Panc1 (cell line): ENCODE results near the gene UBE3B. TPM values are rescaled to one million over a fixed set of nuclear protein-coding genes. Genes with fewer than 3 reads are reported as not detected.

ENCODE experiments used
- ATAC-seq: fragments of 200-7000 bp; cut with Tn5 transposase; 2 replicates; pipeline ENCODE4 v1.9.1; 2020; ENCODE audit warnings: mild to moderate bottlenecking, moderate library complexity
- BruUV-seq: library from RNA; stranded (reverse); fragments of 400-500 nt; replicated peaks from 2 replicates; lab custom pipeline; 2021; lab: Mats Ljungman, UMichigan
- CTCF ChIA-PET: fragments of 300-600 bp; sonication (Branson Sonifier 250); formaldehyde crosslinking; loops from one replicate; lab custom pipeline; 2022; ENCODE audit warnings: antibody characterized with exemption; lab: Charles Lee
- POLR2A ChIA-PET: fragments of 300-600 bp; sonication (Branson Sonifier 250); formaldehyde crosslinking; loops from one replicate; lab custom pipeline; 2022; ENCODE audit warnings: antibody characterized with exemption; lab: Charles Lee
- DNase-seq: peaks from one replicate; pipeline ENCODE4 v3.0.0-alpha.2; 2010; ENCODE audit warnings: low read depth, low spot score
- H3K27ac ChIP-seq: 2 replicates; pipeline ENCODE4 v1.5.1; 2011; ENCODE audit warnings: mild to moderate bottlenecking, low read length, inconsistent platforms
- H3K27me3 ChIP-seq: fragments of 200-500 bp; sonication (Bioruptor generic); 2 replicates; pipeline ENCODE4 v1.6.0; 2014; ENCODE audit warnings: low read length, inconsistent platforms; ENCODE audit not compliant: control insufficient read depth, insufficient read depth
- H3K36me3 ChIP-seq: fragments of 200-500 bp; sonication (Bioruptor generic); 2 replicates; pipeline ENCODE4 v1.5.1; 2014; ENCODE audit warnings: inconsistent platforms, mild to moderate bottlenecking, low read length, moderate library complexity; ENCODE audit not compliant: control insufficient read depth, insufficient read depth
- H3K4me1 ChIP-seq: 2 replicates; pipeline ENCODE4 v1.5.1; 2011; ENCODE audit warnings: inconsistent platforms, mild to moderate bottlenecking, low read length, moderate library complexity; ENCODE audit not compliant: control insufficient read depth, insufficient read depth
- H3K4me3 ChIP-seq, 2 experiments: 2 replicates each; pipeline ENCODE4 v1.5.1; 2011 to 2012; ENCODE audit warnings: low read depth in 2 of 2, low read length in 2 of 2, mild to moderate bottlenecking in 2 of 2, inconsistent platforms in 1 of 2, moderate library complexity in 1 of 2
- H3K9me3 ChIP-seq: fragments of 200-500 bp; sonication (Bioruptor generic); 2 replicates; pipeline ENCODE4 v1.5.1; 2014; ENCODE audit warnings: low read depth, mild to moderate bottlenecking, inconsistent platforms, low read length, moderate library complexity; ENCODE audit not compliant: control insufficient read depth, insufficient read depth
- POLR2AphosphoS5 ChIP-seq: IDR thresholded peaks from 2 replicates; pipeline ENCODE4 v1.6.1; 2012; ENCODE audit warnings: mild to moderate bottlenecking, low read depth, low read length, moderate library complexity
- SIN3A ChIP-seq: IDR thresholded peaks from 2 replicates; pipeline ENCODE4 v1.6.1; 2012; ENCODE audit warnings: low read depth, mild to moderate bottlenecking, low read length, moderate library complexity, borderline replicate concordance; ENCODE audit not compliant: insufficient read depth
- TCF7L2 ChIP-seq: IDR thresholded peaks from 2 replicates; pipeline ENCODE4 v1.6.1; 2011; ENCODE audit warnings: mild to moderate bottlenecking, low read depth, low read length, inconsistent platforms
- in situ Hi-C: cut with HindIII; loops from 2 replicates; pipeline ENCODE4 v1.10.0; 2016; ENCODE audit warnings: low sequenced_read_pairs, low pct_unique_long_range_greater_than_20kb
- intact Hi-C: fragments of 100-400 bp; cut with micrococcal nuclease; formaldehyde crosslinking; loops from one replicate; pipeline ENCODE4 v1.10.0; 2022; ENCODE audit not compliant: unreplicated experiment
- total RNA-seq: library from RNA; stranded (reverse); gene quantifications from one replicate; pipeline ENCODE4 v1.2.1, GENCODE V29; 2021; ENCODE audit not compliant: unreplicated experiment
- TF ChIP-seq, protein P1 (sequence below), 2 experiments: IDR thresholded peaks; 2 replicates each; pipeline ENCODE4 v1.6.1; 2011 to 2012; ENCODE audit warnings: low read depth in 2 of 2, control low read depth in 1 of 2, low read length in 1 of 2, mild to moderate bottlenecking in 1 of 2, moderate library complexity in 1 of 2; ENCODE audit not compliant: insufficient read depth in 1 of 2
- TF ChIP-seq, protein P2 (sequence below): fragments of 450-650 bp; IDR thresholded peaks from 2 replicates; pipeline ENCODE4 v1.5.1; 2017; ENCODE audit warnings: mild to moderate bottlenecking

Gene UBE3B
- total RNA-seq, 1 experiment from 2014 or later: 38.9 TPM

DNA sequence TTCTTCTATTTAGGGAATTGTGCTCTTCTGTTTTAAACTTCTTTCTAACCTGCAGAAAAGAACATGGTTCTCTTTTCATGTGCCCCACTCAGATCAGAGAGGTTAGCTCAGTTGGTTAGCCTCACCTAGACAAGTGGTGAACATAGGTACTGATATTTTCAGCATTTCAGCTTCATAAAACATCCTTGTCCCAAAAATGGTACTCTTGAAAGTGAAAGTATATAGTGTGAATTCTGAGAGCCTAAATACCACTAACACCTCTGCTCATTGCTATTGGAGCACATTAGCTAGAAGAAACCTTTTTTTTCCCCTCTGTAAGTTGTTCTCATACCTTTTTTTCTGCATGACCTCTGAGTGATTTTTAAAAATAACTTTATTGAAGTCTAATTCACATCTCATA, 17.6 kb downstream of the UBE3B start:
- Histone ChIP-seq H3K4me3 (no peak overlapping the region), H3K9me3 (0 out of 2 replicates have a peak, but pooled peaks cover 3% of the 10 kb centered on the region), H3K4me1 (no peaks in the 10 kb centered on the region), H3K27me3 (no peaks in the 10 kb centered on the region), H3K36me3 (0 out of 2 replicates have a peak, but pooled peaks cover 7% of the 10 kb centered on the region), H3K27ac (no peak overlapping the region)
- intact Hi-C loops (no loop called here), in situ Hi-C loops (no loop called here)
- DNase-seq (no peak), ATAC-seq (no peak)
- CTCF ChIA-PET: interaction anchor here (0.6 kb wide), 1 partner anchor 53 kb away, joined by 17 read pairs; no protein-coding TSS in a partner anchor
- no TSS peak for BruUV-seq
- no peak for TF ChIP-seq TCF7L2
- no peak for TF ChIP-seq POLR2AphosphoS5
- TF ChIP-seq, protein P1, sequence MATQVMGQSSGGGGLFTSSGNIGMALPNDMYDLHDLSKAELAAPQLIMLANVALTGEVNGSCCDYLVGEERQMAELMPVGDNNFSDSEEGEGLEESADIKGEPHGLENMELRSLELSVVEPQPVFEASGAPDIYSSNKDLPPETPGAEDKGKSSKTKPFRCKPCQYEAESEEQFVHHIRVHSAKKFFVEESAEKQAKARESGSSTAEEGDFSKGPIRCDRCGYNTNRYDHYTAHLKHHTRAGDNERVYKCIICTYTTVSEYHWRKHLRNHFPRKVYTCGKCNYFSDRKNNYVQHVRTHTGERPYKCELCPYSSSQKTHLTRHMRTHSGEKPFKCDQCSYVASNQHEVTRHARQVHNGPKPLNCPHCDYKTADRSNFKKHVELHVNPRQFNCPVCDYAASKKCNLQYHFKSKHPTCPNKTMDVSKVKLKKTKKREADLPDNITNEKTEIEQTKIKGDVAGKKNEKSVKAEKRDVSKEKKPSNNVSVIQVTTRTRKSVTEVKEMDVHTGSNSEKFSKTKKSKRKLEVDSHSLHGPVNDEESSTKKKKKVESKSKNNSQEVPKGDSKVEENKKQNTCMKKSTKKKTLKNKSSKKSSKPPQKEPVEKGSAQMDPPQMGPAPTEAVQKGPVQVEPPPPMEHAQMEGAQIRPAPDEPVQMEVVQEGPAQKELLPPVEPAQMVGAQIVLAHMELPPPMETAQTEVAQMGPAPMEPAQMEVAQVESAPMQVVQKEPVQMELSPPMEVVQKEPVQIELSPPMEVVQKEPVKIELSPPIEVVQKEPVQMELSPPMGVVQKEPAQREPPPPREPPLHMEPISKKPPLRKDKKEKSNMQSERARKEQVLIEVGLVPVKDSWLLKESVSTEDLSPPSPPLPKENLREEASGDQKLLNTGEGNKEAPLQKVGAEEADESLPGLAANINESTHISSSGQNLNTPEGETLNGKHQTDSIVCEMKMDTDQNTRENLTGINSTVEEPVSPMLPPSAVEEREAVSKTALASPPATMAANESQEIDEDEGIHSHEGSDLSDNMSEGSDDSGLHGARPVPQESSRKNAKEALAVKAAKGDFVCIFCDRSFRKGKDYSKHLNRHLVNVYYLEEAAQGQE (IDR thresholded peaks at IDR 0.05; ENCODE audit: insufficient read depth in 1 of 2, low read depth in 2 of 2, low read length in 1 of 2): no peak
- no peak for TF ChIP-seq SIN3A
- TF ChIP-seq, protein P2, sequence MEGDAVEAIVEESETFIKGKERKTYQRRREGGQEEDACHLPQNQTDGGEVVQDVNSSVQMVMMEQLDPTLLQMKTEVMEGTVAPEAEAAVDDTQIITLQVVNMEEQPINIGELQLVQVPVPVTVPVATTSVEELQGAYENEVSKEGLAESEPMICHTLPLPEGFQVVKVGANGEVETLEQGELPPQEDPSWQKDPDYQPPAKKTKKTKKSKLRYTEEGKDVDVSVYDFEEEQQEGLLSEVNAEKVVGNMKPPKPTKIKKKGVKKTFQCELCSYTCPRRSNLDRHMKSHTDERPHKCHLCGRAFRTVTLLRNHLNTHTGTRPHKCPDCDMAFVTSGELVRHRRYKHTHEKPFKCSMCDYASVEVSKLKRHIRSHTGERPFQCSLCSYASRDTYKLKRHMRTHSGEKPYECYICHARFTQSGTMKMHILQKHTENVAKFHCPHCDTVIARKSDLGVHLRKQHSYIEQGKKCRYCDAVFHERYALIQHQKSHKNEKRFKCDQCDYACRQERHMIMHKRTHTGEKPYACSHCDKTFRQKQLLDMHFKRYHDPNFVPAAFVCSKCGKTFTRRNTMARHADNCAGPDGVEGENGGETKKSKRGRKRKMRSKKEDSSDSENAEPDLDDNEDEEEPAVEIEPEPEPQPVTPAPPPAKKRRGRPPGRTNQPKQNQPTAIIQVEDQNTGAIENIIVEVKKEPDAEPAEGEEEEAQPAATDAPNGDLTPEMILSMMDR: no peak
- POLR2A ChIA-PET: no interaction called here

DNA sequence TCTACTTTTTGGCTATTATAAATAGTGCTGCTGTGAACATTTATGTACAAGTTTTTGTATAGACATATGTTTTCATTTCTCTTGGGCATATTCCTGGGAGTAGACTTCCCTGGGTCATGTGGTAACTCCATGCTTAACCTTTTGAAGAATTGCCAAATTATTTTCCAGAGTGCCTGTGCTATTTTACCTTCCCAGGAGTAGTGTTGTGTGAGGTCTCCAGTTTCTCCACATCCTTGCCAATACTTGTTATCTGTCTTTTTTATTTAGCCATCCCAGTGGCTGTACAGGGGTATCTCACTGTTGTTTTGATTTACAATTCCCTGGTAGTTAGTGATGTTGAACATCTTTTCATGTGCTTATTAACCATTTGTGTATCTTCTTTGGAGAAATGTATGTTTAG, 18.9 kb downstream of the UBE3B start:
- H3K27me3 ChIP-seq: no peaks in the 10 kb centered on the region
- ATAC-seq (no peak), DNase-seq (no peak)
- ChIA-PET CTCF (no interaction called here), POLR2A (no interaction called here)
- no peak overlapping the region for H3K27ac ChIP-seq
- TF ChIP-seq TCF7L2 (no peak), SIN3A (no peak), POLR2AphosphoS5 (no peak)
- TF ChIP-seq, protein P1 (IDR thresholded peaks at IDR 0.05; ENCODE audit: insufficient read depth in 1 of 2, low read depth in 2 of 2, low read length in 1 of 2): no peak
- TF ChIP-seq, protein P2: no peak
- intact Hi-C loops: no loop called here
- H3K9me3 ChIP-seq: 0 out of 2 replicates have a peak, but pooled peaks cover 3% of the 10 kb centered on the region
- H3K4me3 ChIP-seq: no peak overlapping the region
- in situ Hi-C loops: no loop called here
- H3K36me3 ChIP-seq: 0 out of 2 replicates have a peak, but pooled peaks cover under 1% of the 10 kb centered on the region
- no peaks in the 10 kb centered on the region for H3K4me1 ChIP-seq
- no TSS peak for BruUV-seq
